SK-N-SH treated with all-trans-retinoic acid at 6 μM for 48 hours (cell line): ENCODE data around the gene CNTN4.

ENCODE experiments used
- ARNTL ChIP-seq: fragments of 450-650 bp; formaldehyde crosslinking; IDR thresholded peaks from 2 replicates; pipeline ENCODE4 v1.5.0; 2020; ENCODE audit warnings: low read depth, mild to moderate bottlenecking, moderate library complexity, borderline replicate concordance
- ZFP3 ChIP-seq: fragments of 250-450 bp; sonication (Bioruptor Pico); IDR thresholded peaks from 2 replicates; pipeline ENCODE4 v1.5.0; 2020; ENCODE audit warnings: mild to moderate bottlenecking, moderate library complexity
- TF ChIP-seq, protein P1 (sequence below): fragments of 250-450 bp; sonication (Bioruptor Pico); IDR thresholded peaks from 2 replicates; pipeline ENCODE4 v1.5.1; 2021; ENCODE audit warnings: mild to moderate bottlenecking, moderate library complexity
- TF ChIP-seq, protein P2 (sequence below): fragments of 250-450 bp; sonication (Bioruptor Pico); IDR thresholded peaks from 2 replicates; pipeline ENCODE4 v1.8.0; 2020; ENCODE audit warnings: mild to moderate bottlenecking, moderate library complexity, borderline replicate concordance

DNA sequence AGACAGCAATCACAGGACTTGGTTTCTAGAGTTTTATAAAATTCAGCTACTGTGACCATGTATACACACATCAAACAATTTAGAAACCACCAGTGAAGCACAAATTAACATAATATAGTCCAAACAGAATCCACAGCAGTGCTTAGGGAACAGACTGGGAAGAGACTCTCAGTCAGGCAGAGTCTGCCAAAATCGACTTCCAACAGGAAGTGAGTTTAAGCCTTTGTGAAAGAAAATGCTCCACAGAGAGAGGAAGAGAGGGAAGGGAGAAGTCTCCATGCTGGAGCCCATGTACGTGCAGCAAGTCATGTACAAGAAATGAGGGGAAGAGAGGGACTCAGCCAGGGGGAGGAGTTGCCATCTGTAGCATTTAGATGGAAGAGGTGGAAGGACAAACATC lies 838.9 kb downstream of the CNTN4 start:
- TF ChIP-seq, protein P1, sequence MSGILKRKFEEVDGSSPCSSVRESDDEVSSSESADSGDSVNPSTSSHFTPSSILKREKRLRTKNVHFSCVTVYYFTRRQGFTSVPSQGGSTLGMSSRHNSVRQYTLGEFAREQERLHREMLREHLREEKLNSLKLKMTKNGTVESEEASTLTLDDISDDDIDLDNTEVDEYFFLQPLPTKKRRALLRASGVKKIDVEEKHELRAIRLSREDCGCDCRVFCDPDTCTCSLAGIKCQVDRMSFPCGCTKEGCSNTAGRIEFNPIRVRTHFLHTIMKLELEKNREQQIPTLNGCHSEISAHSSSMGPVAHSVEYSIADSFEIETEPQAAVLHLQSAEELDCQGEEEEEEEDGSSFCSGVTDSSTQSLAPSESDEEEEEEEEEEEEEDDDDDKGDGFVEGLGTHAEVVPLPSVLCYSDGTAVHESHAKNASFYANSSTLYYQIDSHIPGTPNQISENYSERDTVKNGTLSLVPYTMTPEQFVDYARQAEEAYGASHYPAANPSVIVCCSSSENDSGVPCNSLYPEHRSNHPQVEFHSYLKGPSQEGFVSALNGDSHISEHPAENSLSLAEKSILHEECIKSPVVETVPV (CRISPR knock-in tag): no peak
- TF ChIP-seq ARNTL (CRISPR knock-in tag) (no peak), ZFP3 (no peak)
- TF ChIP-seq, protein P2, sequence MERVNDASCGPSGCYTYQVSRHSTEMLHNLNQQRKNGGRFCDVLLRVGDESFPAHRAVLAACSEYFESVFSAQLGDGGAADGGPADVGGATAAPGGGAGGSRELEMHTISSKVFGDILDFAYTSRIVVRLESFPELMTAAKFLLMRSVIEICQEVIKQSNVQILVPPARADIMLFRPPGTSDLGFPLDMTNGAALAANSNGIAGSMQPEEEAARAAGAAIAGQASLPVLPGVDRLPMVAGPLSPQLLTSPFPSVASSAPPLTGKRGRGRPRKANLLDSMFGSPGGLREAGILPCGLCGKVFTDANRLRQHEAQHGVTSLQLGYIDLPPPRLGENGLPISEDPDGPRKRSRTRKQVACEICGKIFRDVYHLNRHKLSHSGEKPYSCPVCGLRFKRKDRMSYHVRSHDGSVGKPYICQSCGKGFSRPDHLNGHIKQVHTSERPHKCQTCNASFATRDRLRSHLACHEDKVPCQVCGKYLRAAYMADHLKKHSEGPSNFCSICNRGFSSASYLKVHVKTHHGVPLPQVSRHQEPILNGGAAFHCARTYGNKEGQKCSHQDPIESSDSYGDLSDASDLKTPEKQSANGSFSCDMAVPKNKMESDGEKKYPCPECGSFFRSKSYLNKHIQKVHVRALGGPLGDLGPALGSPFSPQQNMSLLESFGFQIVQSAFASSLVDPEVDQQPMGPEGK (CRISPR knock-in tag): no peak
